Measurements from ENCODE around the gene NOS3. TPM values are rescaled to one million over a fixed set of nuclear protein-coding genes. Genes with fewer than 3 reads are reported as not detected.

The NOS3 gene
- total RNA-seq, 2 experiments from 2014 or later = 9.3 to 11.1 TPM

- no peak for DNase-seq
- Mint-ChIP-seq H3K27me3 (peaks cover 37% of the 10 kb centered on the region), H3K4me1 (peaks cover 30% of the 10 kb centered on the region), H3K27ac (no peak overlapping the region), H3K36me3 (ENCODE audit: low read depth) (no peaks in the 10 kb centered on the region), H3K4me3 (peak overlapping the region; percentile 65), H3K9me3 (ENCODE audit: low read depth) (no peaks in the 10 kb centered on the region)
- POLR2A ChIA-PET = no interaction called here
- CTCF ChIA-PET = interaction anchor here (0.6 to 1.5 kb wide), 2 partner anchors 11 to 101 kb away, joined by 3 to 4 read pairs; no protein-coding TSS in a partner anchor
- ATAC-seq = no peak
- intact Hi-C loops (cut with DNase I, micrococcal nuclease) = no loop called here
These were observed 14.1 kb upstream of the NOS3 start for GRCh38 chr7:150976529-150977381.

- H3K36me3 Mint-ChIP-seq (ENCODE audit: low read depth) = no peaks in the 10 kb centered on the region
- POLR2A ChIA-PET = no interaction called here
- H3K4me3 Mint-ChIP-seq = peak overlapping the region; percentile 65
- DNase-seq = no peak
- intact Hi-C loops (cut with DNase I, micrococcal nuclease) = no loop called here
- H3K9me3 Mint-ChIP-seq (ENCODE audit: low read depth) = no peaks in the 10 kb centered on the region
- CTCF ChIA-PET = interaction anchor here (1.5 kb wide), 1 partner anchor 10 kb away, joined by 4 read pairs; no protein-coding TSS in a partner anchor
- ATAC-seq = no peak
- no peak overlapping the region for H3K27ac Mint-ChIP-seq
- peaks cover 30% of the 10 kb centered on the region for H3K4me1 Mint-ChIP-seq
- H3K27me3 Mint-ChIP-seq = peaks cover 40% of the 10 kb centered on the region
These were observed 13.3 kb upstream of the NOS3 start for GRCh38 chr7:150977382-150978125.

GRCh38 chr7:150978126-150978789 lies 12.6 kb upstream of the NOS3 start, which contains the start of gene KCNH2:
KCNH2 (minus strand) TSS chr7:150978321; CDS start chr7:150977913, 408 bp downstream.
- DNase-seq = peak; percentile 42
- Mint-ChIP-seq H3K4me1 (peaks cover 30% of the 10 kb centered on the region), H3K36me3 (ENCODE audit: low read depth) (no peaks in the 10 kb centered on the region), H3K4me3 (peak within 1 kb of the TSS; percentile 65), H3K27me3 (peaks cover 48% of the 10 kb centered on the region), H3K9me3 (ENCODE audit: low read depth) (no peaks in the 10 kb centered on the region), H3K27ac (no peak within 1 kb of the TSS)
- ChIA-PET CTCF (interaction anchor here (0.8 kb wide), 1 partner anchor 50 kb away, joined by 4 read pairs; the partner anchor contains the start of gene ABCB8), POLR2A (no interaction called here)
- intact Hi-C loops (cut with DNase I, micrococcal nuclease) = no loop called here
- ATAC-seq = no peak

GRCh38 chr7:150979713-150980390 lies 11.0 kb upstream of the NOS3 start:
- Mint-ChIP-seq H3K27ac (no peak overlapping the region), H3K4me1 (peaks cover 23% of the 10 kb centered on the region), H3K36me3 (ENCODE audit: low read depth) (no peaks in the 10 kb centered on the region), H3K4me3 (no peak overlapping the region), H3K9me3 (ENCODE audit: low read depth) (no peaks in the 10 kb centered on the region), H3K27me3 (peaks cover 48% of the 10 kb centered on the region)
- intact Hi-C loops (cut with DNase I, micrococcal nuclease) = no loop called here
- ChIA-PET POLR2A (no interaction called here), CTCF (interaction anchor here (0.6 to 1.7 kb wide), 11 partner anchors 9 to 184 kb away, joined by 3 to 7 read pairs (median 4); no protein-coding TSS in a partner anchor)
- ATAC-seq = no peak
- DNase-seq = no peak

GRCh38 chr7:150980663-150981062 lies 10.2 kb upstream of the NOS3 start:
- intact Hi-C loops (cut with DNase I, micrococcal nuclease) = no loop called here
- DNase-seq (no peak), ATAC-seq (no peak)
- Mint-ChIP-seq H3K27me3 (peaks cover 48% of the 10 kb centered on the region), H3K9me3 (ENCODE audit: low read depth) (no peaks in the 10 kb centered on the region), H3K36me3 (ENCODE audit: low read depth) (no peaks in the 10 kb centered on the region), H3K27ac (no peak overlapping the region), H3K4me3 (no peak overlapping the region), H3K4me1 (peaks cover 18% of the 10 kb centered on the region)
- CTCF ChIA-PET = interaction anchor here (0.9 to 1.7 kb wide), 5 partner anchors 9 to 130 kb away, joined by 4 to 7 read pairs (median 6); no protein-coding TSS in a partner anchor
- POLR2A ChIA-PET = no interaction called here

GRCh38 chr7:150981644-150982043 lies 9.2 kb upstream of the NOS3 start:
- ChIA-PET CTCF (interaction anchor here (1.9 kb wide), 1 partner anchor 19 kb away, joined by 7 read pairs; no protein-coding TSS in a partner anchor), POLR2A (no interaction called here)
- intact Hi-C loops (cut with DNase I, micrococcal nuclease) = no loop called here
- ATAC-seq (no peak), DNase-seq (no peak)
- Mint-ChIP-seq H3K27ac (no peak overlapping the region), H3K4me1 (peaks cover 20% of the 10 kb centered on the region), H3K9me3 (ENCODE audit: low read depth) (no peaks in the 10 kb centered on the region), H3K36me3 (ENCODE audit: low read depth) (no peaks in the 10 kb centered on the region), H3K4me3 (no peak overlapping the region), H3K27me3 (peaks cover 43% of the 10 kb centered on the region)

GRCh38 chr7:150982351-150982750 lies 8.5 kb upstream of the NOS3 start:
- ATAC-seq = no peak
- H3K27me3 Mint-ChIP-seq = peaks cover 36% of the 10 kb centered on the region
- ChIA-PET CTCF (interaction anchor here (1.3 to 1.9 kb wide), 2 partner anchors 20 to 36 kb away, joined by 3 to 7 read pairs; no protein-coding TSS in a partner anchor), POLR2A (no interaction called here)
- H3K4me1 Mint-ChIP-seq = peaks cover 13% of the 10 kb centered on the region
- H3K27ac Mint-ChIP-seq = no peak overlapping the region
- no peaks in the 10 kb centered on the region for H3K9me3 Mint-ChIP-seq (ENCODE audit: low read depth)
- H3K4me3 Mint-ChIP-seq = no peak overlapping the region
- H3K36me3 Mint-ChIP-seq (ENCODE audit: low read depth) = no peaks in the 10 kb centered on the region
- intact Hi-C loops (cut with DNase I, micrococcal nuclease) = no loop called here
- DNase-seq = no peak

- no peaks in the 10 kb centered on the region for H3K9me3 Mint-ChIP-seq (ENCODE audit: low read depth)
- ChIA-PET CTCF (interaction anchor here (0.6 to 4.8 kb wide), 22 partner anchors 9 to 125 kb away, joined by 3 to 47 read pairs (median 4); no protein-coding TSS in a partner anchor), POLR2A (no interaction called here)
- peaks cover 21% of the 10 kb centered on the region for H3K4me1 Mint-ChIP-seq
- intact Hi-C loops (cut with DNase I, micrococcal nuclease) = no loop called here
- no peaks in the 10 kb centered on the region for H3K36me3 Mint-ChIP-seq (ENCODE audit: low read depth)
- no peak overlapping the region for H3K27ac Mint-ChIP-seq
- H3K27me3 Mint-ChIP-seq = peaks cover 31% of the 10 kb centered on the region
- DNase-seq (peak; percentile 54), ATAC-seq (no peak)
- H3K4me3 Mint-ChIP-seq = no peak overlapping the region
These were observed 6.9 kb upstream of the NOS3 start for GRCh38 chr7:150983893-150984368.

- intact Hi-C loops (cut with DNase I, micrococcal nuclease) = loop anchor here (2.0 to 5.0 kb wide), 2 partner anchors 109 to 207 kb away; no protein-coding TSS in a partner anchor
- Mint-ChIP-seq H3K4me3 (no peak overlapping the region), H3K36me3 (ENCODE audit: low read depth) (peaks cover 3% of the 10 kb centered on the region), H3K9me3 (ENCODE audit: low read depth) (peaks cover 15% of the 10 kb centered on the region), H3K27ac (no peak overlapping the region), H3K4me1 (peaks cover 26% of the 10 kb centered on the region), H3K27me3 (peaks cover 18% of the 10 kb centered on the region)
- ATAC-seq (peak; percentile 56), DNase-seq (peak; percentile 78)
- ChIA-PET CTCF (interaction anchor here (0.6 to 4.8 kb wide), 21 partner anchors 8 to 122 kb away, joined by 3 to 47 read pairs (median 4); no protein-coding TSS in a partner anchor), POLR2A (no interaction called here)
These were observed 4.7 kb upstream of the NOS3 start for GRCh38 chr7:150986099-150986512.

- H3K9me3 Mint-ChIP-seq (ENCODE audit: low read depth) = peaks cover 19% of the 10 kb centered on the region
- H3K4me1 Mint-ChIP-seq = peaks cover 26% of the 10 kb centered on the region
- intact Hi-C loops (cut with DNase I, micrococcal nuclease) = loop anchor here (2.0 to 5.0 kb wide), 2 partner anchors 109 to 208 kb away; no protein-coding TSS in a partner anchor
- no peak overlapping the region for H3K4me3 Mint-ChIP-seq
- no peak for ATAC-seq
- H3K27me3 Mint-ChIP-seq = peaks cover 13% of the 10 kb centered on the region
- peaks cover 3% of the 10 kb centered on the region for H3K36me3 Mint-ChIP-seq (ENCODE audit: low read depth)
- no peak overlapping the region for H3K27ac Mint-ChIP-seq
- CTCF ChIA-PET = interaction anchor here (1.0 to 4.8 kb wide), 13 partner anchors 8 to 122 kb away, joined by 3 to 47 read pairs (median 7); no protein-coding TSS in a partner anchor
- no peak for DNase-seq
- POLR2A ChIA-PET = no interaction called here
These were observed 4.3 kb upstream of the NOS3 start for GRCh38 chr7:150986556-150986955.
